ENCODE measurements around the gene SCMH1.

- TF ChIP-seq HEYL (CRISPR knock-in tag; IDR thresholded peaks at IDR 0.05) (no peak), CBX8 (IDR thresholded peaks at IDR 0.05) (no peak)
- TF ChIP-seq, protein P1, sequence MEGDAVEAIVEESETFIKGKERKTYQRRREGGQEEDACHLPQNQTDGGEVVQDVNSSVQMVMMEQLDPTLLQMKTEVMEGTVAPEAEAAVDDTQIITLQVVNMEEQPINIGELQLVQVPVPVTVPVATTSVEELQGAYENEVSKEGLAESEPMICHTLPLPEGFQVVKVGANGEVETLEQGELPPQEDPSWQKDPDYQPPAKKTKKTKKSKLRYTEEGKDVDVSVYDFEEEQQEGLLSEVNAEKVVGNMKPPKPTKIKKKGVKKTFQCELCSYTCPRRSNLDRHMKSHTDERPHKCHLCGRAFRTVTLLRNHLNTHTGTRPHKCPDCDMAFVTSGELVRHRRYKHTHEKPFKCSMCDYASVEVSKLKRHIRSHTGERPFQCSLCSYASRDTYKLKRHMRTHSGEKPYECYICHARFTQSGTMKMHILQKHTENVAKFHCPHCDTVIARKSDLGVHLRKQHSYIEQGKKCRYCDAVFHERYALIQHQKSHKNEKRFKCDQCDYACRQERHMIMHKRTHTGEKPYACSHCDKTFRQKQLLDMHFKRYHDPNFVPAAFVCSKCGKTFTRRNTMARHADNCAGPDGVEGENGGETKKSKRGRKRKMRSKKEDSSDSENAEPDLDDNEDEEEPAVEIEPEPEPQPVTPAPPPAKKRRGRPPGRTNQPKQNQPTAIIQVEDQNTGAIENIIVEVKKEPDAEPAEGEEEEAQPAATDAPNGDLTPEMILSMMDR (IDR thresholded peaks at IDR 0.05), result no peak
Observed at GRCh38 chr1:41278076-41278475, 36.0 kb upstream of the SCMH1 start.
